K562 (cell line): Measurements from ENCODE around the gene ADGRE2. TPM values are rescaled to one million over a fixed set of nuclear protein-coding genes. Genes with fewer than 3 reads are reported as not detected.
"Not testable (repeated sequence)": the region's sequence is repeated elsewhere in the genome, so short reads cannot be mapped to it uniquely, and the experiment has no call there.

Source experiments
- ATF1 ChIP-seq, 2 experiments: fragments of 450-650 bp in 1 of 2; IDR thresholded peaks; 2 replicates each; pipeline ENCODE4 v1.6.1; 2016; ENCODE audit warnings: missing compliant biosample characterization in 1 of 2, missing genetic modification characterization in 1 of 2
- CTBP1 ChIP-seq: fragments of 450-650 bp; IDR thresholded peaks from 2 replicates; pipeline ENCODE4 v1.6.1; 2016; ENCODE audit warnings: borderline replicate concordance
- DACH1 ChIP-seq: fragments of 450-650 bp; IDR thresholded peaks from 2 replicates; pipeline ENCODE4 v1.6.1; 2018; ENCODE audit not compliant: partially characterized antibody
- FOS ChIP-seq: IDR thresholded peaks from 3 replicates; pipeline ENCODE4 v1.6.1; 2011; ENCODE audit not compliant: insufficient read length; ENCODE audit errors: extremely low read depth
- FOSL1 ChIP-seq: fragments of 200-800 bp; sonication (Bioruptor generic); conservative IDR thresholded peaks from 2 replicates; pipeline ENCODE4 v1.6.1; 2016; ENCODE audit warnings: missing genetic modification characterization, missing compliant biosample characterization
- JUN ChIP-seq, 2 experiments: sonication (generic) in 1 of 2; formaldehyde crosslinking in 1 of 2; IDR thresholded peaks; 2 replicates each; pipeline versions ENCODE4 v1.6.1 to v1.8.0; 2012 to 2022; ENCODE audit warnings: borderline replicate concordance in 2 of 2, mild to moderate bottlenecking in 2 of 2, improper control_type of control experiment in 1 of 2, low read depth in 1 of 2, low read length in 1 of 2, missing genetic modification reagents in 1 of 2
- MAFF ChIP-seq: IDR thresholded peaks from 2 replicates; pipeline ENCODE4 v1.6.1; 2012; ENCODE audit warnings: low read length, improper control_type of control experiment
- MAZ ChIP-seq, 2 experiments: fragments of 450-650 bp in 1 of 2; sonication (generic) in 1 of 2; formaldehyde crosslinking; IDR thresholded peaks in 1 of 2; conservative IDR thresholded peaks in 1 of 2; 2 replicates each; pipeline versions ENCODE4 v1.4.0 to v1.5.0; 2020; ENCODE audit warnings: mild to moderate bottlenecking in 1 of 2, missing genetic modification reagents in 1 of 2
- MNT ChIP-seq, 2 experiments: fragments of 450-650 bp; conservative IDR thresholded peaks; 2 replicates each; pipeline ENCODE4 v1.6.1; 2017; ENCODE audit warnings: mild to moderate bottlenecking in 2 of 2, moderate library complexity in 2 of 2
- MYC ChIP-seq, 2 experiments: fragments of 250-450 bp in 1 of 2; sonication (Bioruptor Pico) in 1 of 2; IDR thresholded peaks; 2 replicates each; pipeline versions ENCODE4 v1.5.1 to v1.6.1; 2012 to 2021; ENCODE audit warnings: low read depth in 2 of 2, borderline replicate concordance in 1 of 2, improper control_type of control experiment in 1 of 2, low read length in 1 of 2, mild to moderate bottlenecking in 1 of 2, moderate library complexity in 1 of 2
- MYNN ChIP-seq, 2 experiments: sonication (generic); formaldehyde crosslinking in 1 of 2; IDR thresholded peaks; 2 replicates each; pipeline versions ENCODE4 v1.5.0 to v1.6.1; 2016 to 2020; ENCODE audit warnings: antibody characterized with exemption in 1 of 2, missing genetic modification reagents in 1 of 2
- NEUROD1 ChIP-seq: fragments of 150-350 bp; IDR thresholded peaks from 2 replicates; pipeline ENCODE4 v1.6.1; 2014; ENCODE audit warnings: borderline replicate concordance, low read length, low read depth; ENCODE audit not compliant: partially characterized antibody
- NFIC ChIP-seq: fragments of 450-650 bp; IDR thresholded peaks from 2 replicates; pipeline ENCODE4 v1.6.1; 2017; ENCODE audit warnings: mild to moderate bottlenecking, inconsistent platforms
- POLR2G ChIP-seq: fragments of 200-400 bp; formaldehyde crosslinking; IDR thresholded peaks from 2 replicates; pipeline ENCODE4 v1.6.1; 2017; ENCODE audit warnings: low read depth, mild to moderate bottlenecking, antibody characterized with exemption, low read length, moderate library complexity
- PRDM10 ChIP-seq: fragments of 450-650 bp; IDR thresholded peaks from 2 replicates; pipeline ENCODE4 v1.6.1; 2018; ENCODE audit not compliant: partially characterized antibody
- PTBP1 ChIP-seq: fragments of 200-400 bp; formaldehyde crosslinking; IDR thresholded peaks from 2 replicates; pipeline ENCODE4 v1.6.1; 2017; ENCODE audit warnings: low read depth, low read length
- RAD21 ChIP-seq, 2 experiments: fragments of 250-450 bp in 1 of 2; fragments of 450-650 bp in 1 of 2; sonication (Bioruptor Pico) in 1 of 2; formaldehyde crosslinking in 1 of 2; IDR thresholded peaks in 1 of 2; conservative IDR thresholded peaks in 1 of 2; 2 replicates each; pipeline versions ENCODE4 v1.4.0 to v1.8.0; 2020 to 2022; ENCODE audit warnings: mild to moderate bottlenecking in 2 of 2, moderate library complexity in 1 of 2
- SMARCA5 ChIP-seq: fragments of 450-650 bp; IDR thresholded peaks from 2 replicates; pipeline ENCODE4 v1.6.1; 2016
- TOE1 ChIP-seq, 2 experiments: fragments of 450-650 bp in 1 of 2; sonication (generic) in 1 of 2; formaldehyde crosslinking in 1 of 2; IDR thresholded peaks; 2 replicates each; pipeline versions ENCODE4 v1.7.1 to v1.8.0; 2016 to 2022; ENCODE audit warnings: borderline replicate concordance in 2 of 2, mild to moderate bottlenecking in 2 of 2, antibody characterized with exemption in 1 of 2, inconsistent platforms in 1 of 2, low read depth in 1 of 2, missing genetic modification reagents in 1 of 2, moderate library complexity in 1 of 2
- ZNF583 ChIP-seq: fragments of 250-450 bp; sonication (Bioruptor Pico); IDR thresholded peaks from 2 replicates; pipeline ENCODE4 v1.4.0; 2020
- polyA plus RNA-seq, 8 experiments: library from polyadenylated mRNA; depleted of rRNA in 4 of 8; stranded (reverse) in 5 of 8; unstranded in 3 of 8; fragments of >200 nt; fragmentation: Nextera tagmentation in 2 of 8; fragmentation: Illumina TruSeq in 1 of 8; extraction: Ambion mirVana in 2 of 8; extraction: Trizol in 1 of 8; gene quantifications; 2 replicates each; pipeline versions ENCODE4 v1.2.1 to v1.2.3, GENCODE V29; 2011 to 2014; ENCODE audit warnings: inconsistent platforms in 1 of 8, missing spikeins in 1 of 8
- total RNA-seq, 7 experiments: library from RNA; depleted of rRNA in 6 of 7; stranded (reverse); fragments of >200 nt in 6 of 7; fragmentation: Illumina TruSeq in 2 of 7; extraction: Trizol in 2 of 7; gene quantifications; 2 replicates each; pipeline versions ENCODE4 v1.2.1 to v1.2.3, GENCODE V29; 2011 to 2021; ENCODE audit warnings: low replicate concordance in 1 of 7

The ADGRE2 gene
- total and polyA plus RNA-seq, 9 of the 15 experiments (the other 6 are each of a cell fraction or from before 2014, with no cell fraction given), result 4.3 to 17.3 (median 9.8) TPM

DNA sequence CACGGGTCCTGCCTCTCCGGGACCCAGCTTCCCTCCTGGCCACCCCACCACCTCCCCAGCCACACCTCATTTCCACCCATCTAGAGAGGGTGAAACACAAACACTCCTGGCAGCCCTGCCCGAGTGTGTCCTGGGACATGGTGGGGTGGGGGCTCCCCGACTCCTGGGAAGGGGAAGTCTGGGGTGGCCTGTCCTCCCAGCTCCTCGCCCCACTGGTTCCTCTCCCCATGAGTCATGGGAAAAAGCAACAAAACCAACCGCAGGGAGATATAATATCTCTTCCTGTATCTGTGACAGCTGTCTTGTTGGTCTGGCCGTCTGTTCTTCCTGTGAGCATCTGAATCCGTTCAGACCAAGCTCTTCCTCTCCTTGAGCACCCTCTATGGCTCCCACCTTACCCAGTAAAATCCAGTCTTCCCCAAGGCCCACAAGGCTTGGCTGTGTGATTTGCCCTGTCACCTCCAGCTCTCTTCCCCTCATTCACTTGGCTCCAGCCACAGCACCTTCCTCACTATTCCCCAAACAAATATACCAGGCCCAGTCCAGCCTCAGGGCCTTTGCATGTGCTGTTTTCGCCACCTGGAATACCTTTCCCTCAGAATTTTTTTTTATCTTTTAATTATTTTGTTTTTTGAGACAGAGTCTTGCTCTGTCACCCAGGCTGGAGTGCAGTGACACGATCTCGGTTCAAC is 6.9 kb upstream of the ADGRE2 start (continued):
- TF ChIP-seq MYC (IDR thresholded peaks at IDR 0.05; ENCODE audit: low read depth, low read length) (0 out of 2 replicates have a peak, but pooled peaks have one; percentile 10), ZNF583 (CRISPR knock-in tag) (0 out of 2 replicates have a peak, but pooled peaks have one; percentile 11), NEUROD1 (peak; percentile 40), NFIC (peak; percentile 42; the same call in 1 of the 2 replicates), FOS (peak; percentile 38), POLR2G (0 out of 2 replicates have a peak, but pooled peaks have one; percentile 38), RAD21 (CRISPR knock-in tag; conservative IDR thresholded peaks at IDR 0.05 in 1 of 2, IDR thresholded peaks at IDR 0.05 in 1 of 2) (peak; percentile 20 to 58; a peak in 2 of 4 replicates), JUN (IDR thresholded peaks at IDR 0.05; ENCODE audit: borderline replicate concordance, low read depth, low read length) (peak; percentile 87), MYNN (IDR thresholded peaks at IDR 0.05) (peak; percentile 63), ATF1 (tag; IDR thresholded peaks at IDR 0.05) (peak; percentile 17; the same call in 1 of the 2 replicates), CTBP1 (peak; percentile 73), MNT (conservative IDR thresholded peaks at IDR 0.05) (peak in 1 of 2 experiments; percentile 58; a peak in 2 of 4 replicates), SMARCA5 (peak; percentile 100), DACH1 (peak; percentile 79), PTBP1 (peak; percentile 98), PRDM10 (peak; percentile 49), MAFF (peak; percentile 7; the same call in 1 of the 2 replicates), FOSL1 (peak; percentile 95), MAZ (CRISPR knock-in tag; conservative IDR thresholded peaks at IDR 0.05 in 1 of 2, IDR thresholded peaks at IDR 0.05 in 1 of 2) (peak; percentile 73 to 81; a peak in 2 of 4 replicates), TOE1 (IDR thresholded peaks at IDR 0.05; ENCODE audit: borderline replicate concordance) (peak; percentile 58)
- not testable (repeated sequence) for TF ChIP-seq MYC (CRISPR knock-in tag; IDR thresholded peaks at IDR 0.05; ENCODE audit: borderline replicate concordance, low read depth); JUN (CRISPR knock-in tag; IDR thresholded peaks at IDR 0.05; ENCODE audit: borderline replicate concordance); MYNN (CRISPR knock-in tag; IDR thresholded peaks at IDR 0.05); ATF1 (CRISPR knock-in tag; IDR thresholded peaks at IDR 0.05); TOE1 (CRISPR knock-in tag; IDR thresholded peaks at IDR 0.05; ENCODE audit: borderline replicate concordance, low read depth)
